HG03565 (cell line): ENCODE data around the gene SH2D6.
"Not testable (repeated sequence)": the region's sequence is repeated elsewhere in the genome, so short reads cannot be mapped to it uniquely, and the experiment has no call there.

Experiments used
- ATAC-seq: cut with Tn5 transposase; IDR thresholded peaks from one replicate; pipeline ENCODE4 v1.9.1; 2021; ENCODE audit warnings: mild to moderate bottlenecking, moderate library complexity; ENCODE audit not compliant: unreplicated experiment

Gene SH2D6

GRCh38 chr2:85418132-85419008 is at the start of gene SH2D6:
TSS of gene SH2D6 (plus strand) at chr2:85418714. CDS start at chr2:85429466, 10,752 bp downstream.
- ATAC-seq: peak; percentile 69

- ATAC-seq: no peak
Observed at GRCh38 chr2:85368921-85369320, 49.6 kb upstream of the SH2D6 start.

GRCh38 chr2:85369500-85369899 is 49.0 kb upstream of the SH2D6 start:
- no peak for ATAC-seq

- no peak for ATAC-seq
Observed at GRCh38 chr2:85371045-85371444, 47.5 kb upstream of the SH2D6 start.

GRCh38 chr2:85376291-85377065 is 42.0 kb upstream of the SH2D6 start:
- no peak for ATAC-seq

- ATAC-seq: no peak
Observed at GRCh38 chr2:85377083-85377482, 41.4 kb upstream of the SH2D6 start.

GRCh38 chr2:85378257-85378656 is 40.3 kb upstream of the SH2D6 start:
- no peak for ATAC-seq

GRCh38 chr2:85380048-85380447 is 38.5 kb upstream of the SH2D6 start:
- no peak for ATAC-seq

- ATAC-seq: not testable (repeated sequence)
Observed at GRCh38 chr2:85383151-85383550, 35.4 kb upstream of the SH2D6 start.

- no peak for ATAC-seq
Observed at GRCh38 chr2:85383850-85384249, 34.7 kb upstream of the SH2D6 start.

- ATAC-seq: no peak
Observed at GRCh38 chr2:85385746-85386145, 32.8 kb upstream of the SH2D6 start.

GRCh38 chr2:85387754-85388153 is 30.8 kb upstream of the SH2D6 start:
- ATAC-seq: no peak

GRCh38 chr2:85388878-85389538 is 29.5 kb upstream of the SH2D6 start:
- ATAC-seq: no peak

- no peak for ATAC-seq
Observed at GRCh38 chr2:85390941-85391669, 27.4 kb upstream of the SH2D6 start.

- ATAC-seq: no peak
Observed at GRCh38 chr2:85393836-85394235, 24.7 kb upstream of the SH2D6 start.

GRCh38 chr2:85394261-85394681 is 24.2 kb upstream of the SH2D6 start:
- ATAC-seq: no peak

- no peak for ATAC-seq
Observed at GRCh38 chr2:85394976-85395375, 23.5 kb upstream of the SH2D6 start.

- ATAC-seq: no peak
Observed at GRCh38 chr2:85395912-85396475, 22.5 kb upstream of the SH2D6 start.

GRCh38 chr2:85396531-85397470 is 21.7 kb upstream of the SH2D6 start:
- ATAC-seq: no peak
